ENCODE data around the gene SPNS3. TPM values are rescaled to one million over a fixed set of nuclear protein-coding genes. Genes with fewer than 3 reads are reported as not detected.

Gene SPNS3
- total and polyA plus RNA-seq, 4 donors, result 0.40 to 1.6 (median 0.52) TPM

- 96% methylated on average over 13 of the region's 13 CpGs for WGBS, 2 donors
- Histone ChIP-seq H3K27ac (ENCODE audit: low read depth in 1 of 2, low read length in 1 of 2) (no peak overlapping the region), H3K4me3 (no peak overlapping the region), H3K9ac (ENCODE audit: insufficient read depth in 1 of 2, low read length in 2 of 2) (no peak overlapping the region), H3K9me3 (ENCODE audit: control insufficient read depth in 4 of 4, insufficient read depth in 3 of 4, low read length in 3 of 4) (no peaks in the 10 kb centered on the region), H3K4me1 (ENCODE audit: control insufficient read depth in 5 of 5, insufficient read depth in 5 of 5, low read length in 5 of 5) (peaks cover 0 to 5% (median 0%) of the 10 kb centered on the region in 5 donors), H3K27me3 (ENCODE audit: control insufficient read depth in 3 of 3, insufficient read depth in 3 of 3, low read length in 2 of 3) (no peaks in the 10 kb centered on the region), H3K36me3 (ENCODE audit: control insufficient read depth in 4 of 4, insufficient read depth in 4 of 4, low read length in 4 of 4) (no peaks in the 10 kb centered on the region)
- no peak for TF ChIP-seq CTCF (IDR thresholded peaks at IDR 0.05; ENCODE audit: control extremely low read depth, extremely low read depth)
- DNase-seq, result no peak
- no peak for ATAC-seq (ENCODE audit: insufficient read depth, low FRiP score)
These were observed 40.4 kb downstream of the SPNS3 start for GRCh38 chr17:4474093-4474492.

GRCh38 chr17:4475001-4475400 lies 41.3 kb downstream of the SPNS3 start:
- H3K9ac ChIP-seq (ENCODE audit: insufficient read depth in 1 of 2, low read length in 2 of 2), result no peak overlapping the region
- no peaks in the 10 kb centered on the region for H3K27me3 ChIP-seq (ENCODE audit: control insufficient read depth in 3 of 3, insufficient read depth in 3 of 3, low read length in 2 of 3)
- 88 to 95% methylated on average over 9 of the region's 9 CpGs for WGBS, 2 donors
- ATAC-seq (ENCODE audit: insufficient read depth, low FRiP score), result no peak
- no peak overlapping the region for H3K4me3 ChIP-seq
- no peaks in the 10 kb centered on the region for H3K9me3 ChIP-seq (ENCODE audit: control insufficient read depth in 4 of 4, insufficient read depth in 3 of 4, low read length in 3 of 4)
- no peak overlapping the region for H3K27ac ChIP-seq (ENCODE audit: low read depth in 1 of 2, low read length in 1 of 2)
- no peaks in the 10 kb centered on the region for H3K36me3 ChIP-seq (ENCODE audit: control insufficient read depth in 4 of 4, insufficient read depth in 4 of 4, low read length in 4 of 4)
- TF ChIP-seq CTCF (IDR thresholded peaks at IDR 0.05; ENCODE audit: control extremely low read depth, extremely low read depth), result no peak
- no peak for DNase-seq
- peaks cover 0 to 5% (median 0%) of the 10 kb centered on the region in 5 donors for H3K4me1 ChIP-seq (ENCODE audit: control insufficient read depth in 5 of 5, insufficient read depth in 5 of 5, low read length in 5 of 5)

- no peak for TF ChIP-seq CTCF (IDR thresholded peaks at IDR 0.05; ENCODE audit: control extremely low read depth, extremely low read depth)
- Histone ChIP-seq H3K36me3 (ENCODE audit: control insufficient read depth in 4 of 4, insufficient read depth in 4 of 4, low read length in 4 of 4) (no peaks in the 10 kb centered on the region), H3K4me3 (no peak overlapping the region), H3K27me3 (ENCODE audit: control insufficient read depth in 3 of 3, insufficient read depth in 3 of 3, low read length in 2 of 3) (no peaks in the 10 kb centered on the region), H3K9ac (ENCODE audit: insufficient read depth in 1 of 2, low read length in 2 of 2) (no peak overlapping the region), H3K9me3 (ENCODE audit: control insufficient read depth in 4 of 4, insufficient read depth in 3 of 4, low read length in 3 of 4) (no peaks in the 10 kb centered on the region), H3K4me1 (ENCODE audit: control insufficient read depth in 5 of 5, insufficient read depth in 5 of 5, low read length in 5 of 5) (peaks cover 0 to 8% (median 0%) of the 10 kb centered on the region in 5 donors), H3K27ac (ENCODE audit: low read depth in 1 of 2, low read length in 1 of 2) (no peak overlapping the region)
- DNase-seq, result no peak
- 84 to 94% methylated on average over 7 of the region's 7 CpGs for WGBS, 2 donors
- no peak for ATAC-seq (ENCODE audit: insufficient read depth, low FRiP score)
These were observed 41.7 kb downstream of the SPNS3 start for GRCh38 chr17:4475463-4475862.

- Histone ChIP-seq H3K36me3 (ENCODE audit: control insufficient read depth in 4 of 4, insufficient read depth in 4 of 4, low read length in 4 of 4) (no peaks in the 10 kb centered on the region), H3K27ac (ENCODE audit: low read depth in 1 of 2, low read length in 1 of 2) (no peak overlapping the region), H3K4me1 (ENCODE audit: control insufficient read depth in 5 of 5, insufficient read depth in 5 of 5, low read length in 5 of 5) (peaks cover 0 to 12% (median 4%) of the 10 kb centered on the region in 5 donors), H3K9me3 (ENCODE audit: control insufficient read depth in 4 of 4, insufficient read depth in 3 of 4, low read length in 3 of 4) (no peaks in the 10 kb centered on the region), H3K27me3 (ENCODE audit: control insufficient read depth in 3 of 3, insufficient read depth in 3 of 3, low read length in 2 of 3) (no peaks in the 10 kb centered on the region), H3K4me3 (no peak overlapping the region), H3K9ac (ENCODE audit: insufficient read depth in 1 of 2, low read length in 2 of 2) (no peak overlapping the region)
- no peak for DNase-seq
- no peak for ATAC-seq (ENCODE audit: insufficient read depth, low FRiP score)
- WGBS, 2 donors, result 78 to 81% methylated on average over 13 to 14 of the region's 14 CpGs
- no peak for TF ChIP-seq CTCF (IDR thresholded peaks at IDR 0.05; ENCODE audit: control extremely low read depth, extremely low read depth)
These were observed 42.3 kb downstream of the SPNS3 start for GRCh38 chr17:4476017-4476416.
